H9 (cell line): Measurements from ENCODE around the gene TMBIM1. TPM values are rescaled to one million over a fixed set of nuclear protein-coding genes. Genes with fewer than 3 reads are reported as not detected.

Source experiments
- DNase-seq: peaks from one replicate; pipeline ENCODE4 v3.0.0-alpha.2; 2017
- H2AFZ ChIP-seq: one replicate; pipeline ENCODE4 v1.6.1; 2013; ENCODE audit warnings: mild to moderate bottlenecking, low read length, control low read depth, moderate library complexity
- H2AK5ac ChIP-seq: 2 replicates; pipeline ENCODE4 v1.6.1; 2013; ENCODE audit warnings: low read length, control low read depth, mixed read lengths; ENCODE audit not compliant: insufficient read length
- H2BK120ac ChIP-seq: one replicate; pipeline ENCODE4 v1.6.1; 2013; ENCODE audit warnings: low read depth, mild to moderate bottlenecking, low read length, control low read depth, inconsistent platforms; ENCODE audit not compliant: poor library complexity, severe bottlenecking
- H2BK12ac ChIP-seq: 2 replicates; pipeline ENCODE4 v1.6.1; 2013; ENCODE audit warnings: low read length, control low read depth, mixed read lengths, low read depth; ENCODE audit not compliant: insufficient read length
- H2BK15ac ChIP-seq: 2 replicates; pipeline ENCODE4 v1.6.1; 2013; ENCODE audit warnings: low read depth, low read length, control low read depth
- H2BK20ac ChIP-seq: one replicate; pipeline ENCODE4 v1.6.1; 2013; ENCODE audit warnings: low read depth, mild to moderate bottlenecking, low read length, control low read depth, inconsistent platforms; ENCODE audit not compliant: poor library complexity, severe bottlenecking
- H2BK5ac ChIP-seq: 2 replicates; pipeline ENCODE4 v1.6.1; 2013; ENCODE audit warnings: low read length, control low read depth, mixed read lengths; ENCODE audit not compliant: insufficient read length
- H3K14ac ChIP-seq: 2 replicates; pipeline ENCODE4 v1.6.1; 2013; ENCODE audit warnings: low read length, control low read depth; ENCODE audit not compliant: insufficient read depth
- H3K18ac ChIP-seq: 2 replicates; pipeline ENCODE4 v1.6.1; 2013; ENCODE audit warnings: low read depth, mild to moderate bottlenecking, mixed read lengths, low read length, control low read depth; ENCODE audit not compliant: insufficient read length
- H3K23ac ChIP-seq: 2 replicates; pipeline ENCODE4 v1.6.1; 2013; ENCODE audit warnings: low read length, control low read depth, mixed read lengths, low read depth; ENCODE audit not compliant: insufficient read length
- H3K23me2 ChIP-seq: 2 replicates; pipeline ENCODE4 v1.6.1; 2013; ENCODE audit warnings: low read depth, mild to moderate bottlenecking, mixed read lengths, low read length, control low read depth; ENCODE audit not compliant: insufficient read length, poor library complexity, severe bottlenecking
- H3K27ac ChIP-seq: 2 replicates; pipeline ENCODE4 v1.5.1; 2013; ENCODE audit warnings: low read length, control low read depth, mixed read lengths, low read depth; ENCODE audit not compliant: insufficient read length
- H3K27me3 ChIP-seq: 2 replicates; pipeline ENCODE4 v1.6.1; 2013; ENCODE audit warnings: low read length, control low read depth, inconsistent platforms; ENCODE audit not compliant: insufficient read depth
- H3K4ac ChIP-seq: 2 replicates; pipeline ENCODE4 v1.6.1; 2013; ENCODE audit warnings: low read depth, mild to moderate bottlenecking, control low read depth, inconsistent platforms, low read length, moderate library complexity
- H3K4me1 ChIP-seq: 2 replicates; pipeline ENCODE4 v1.6.1; 2013; ENCODE audit warnings: low read length, control low read depth, inconsistent platforms; ENCODE audit not compliant: insufficient read depth
- H3K4me2 ChIP-seq: 2 replicates; pipeline ENCODE4 v1.6.1; 2013; ENCODE audit warnings: low read length, control low read depth, mixed read lengths; ENCODE audit not compliant: insufficient read length, insufficient read depth
- H3K56ac ChIP-seq: 2 replicates; pipeline ENCODE4 v1.6.1; 2013; ENCODE audit warnings: low read depth, mild to moderate bottlenecking, mixed read lengths, low read length, control low read depth; ENCODE audit not compliant: insufficient read length
- H3K79me1 ChIP-seq: 2 replicates; pipeline ENCODE4 v1.6.1; 2013; ENCODE audit warnings: low read depth, mild to moderate bottlenecking, moderate library complexity, low read length, control low read depth, inconsistent platforms; ENCODE audit not compliant: insufficient read depth, poor library complexity, severe bottlenecking
- H3K79me2 ChIP-seq: 2 replicates; pipeline ENCODE4 v1.6.1; 2013; ENCODE audit warnings: low read length, control low read depth, inconsistent platforms; ENCODE audit not compliant: insufficient read depth
- H3K9ac ChIP-seq: 2 replicates; pipeline ENCODE4 v1.6.1; 2013; ENCODE audit warnings: low read length, control low read depth, mixed read lengths; ENCODE audit not compliant: insufficient read length; ENCODE audit errors: extremely low read depth
- H3K9me3 ChIP-seq: one replicate; pipeline ENCODE4 v1.6.1; 2013; ENCODE audit warnings: low read depth, low read length, inconsistent platforms; ENCODE audit not compliant: control insufficient read depth
- H3T11ph ChIP-seq: one replicate; pipeline ENCODE4 v1.6.1; 2013; ENCODE audit warnings: mild to moderate bottlenecking, low read length, control low read depth, inconsistent platforms
- H4K20me1 ChIP-seq: one replicate; pipeline ENCODE4 v1.6.1; 2013; ENCODE audit not compliant: control insufficient read depth, insufficient read length, insufficient read depth
- H4K5ac ChIP-seq: 2 replicates; pipeline ENCODE4 v1.6.1; 2013; ENCODE audit warnings: low read depth, mild to moderate bottlenecking, mixed read lengths, low read length, control low read depth; ENCODE audit not compliant: insufficient read length
- H4K8ac ChIP-seq: replicated peaks from 2 replicates; pipeline ENCODE4 v1.6.1; 2013; ENCODE audit warnings: low read length, control low read depth, mixed read lengths, low read depth; ENCODE audit not compliant: insufficient read length
- H4K91ac ChIP-seq: 2 replicates; pipeline ENCODE4 v1.6.1; 2013; ENCODE audit warnings: low read depth, mild to moderate bottlenecking, moderate library complexity, mixed read lengths, low read length, control low read depth; ENCODE audit not compliant: insufficient read length
- H3K27ac Mint-ChIP-seq, 3 experiments: 2 replicates in 2 of 3; 3 replicates in 1 of 3; pipeline ENCODE4 v1.8.0; 2020 to 2021; ENCODE audit warnings: mixed read lengths in 3 of 3, mild to moderate bottlenecking in 1 of 3, moderate library complexity in 1 of 3
- H3K27me3 Mint-ChIP-seq: 2 replicates; pipeline ENCODE4 v1.8.0; 2021; ENCODE audit warnings: low read depth, mild to moderate bottlenecking, moderate library complexity, mixed read lengths
- H3K36me3 Mint-ChIP-seq, 3 experiments: 2 replicates in 2 of 3; 3 replicates in 1 of 3; pipeline ENCODE4 v1.8.0; 2020 to 2021; ENCODE audit warnings: low read depth in 3 of 3, mixed read lengths in 3 of 3; ENCODE audit not compliant: insufficient read depth in 1 of 3
- H3K4me1 Mint-ChIP-seq, 2 experiments: 2 replicates each; pipeline ENCODE4 v1.8.0; 2020; ENCODE audit warnings: mixed read lengths in 2 of 2
- H3K4me3 Mint-ChIP-seq, 2 experiments: 2 replicates in 1 of 2; 3 replicates in 1 of 2; pipeline ENCODE4 v1.8.0; 2020 to 2021; ENCODE audit warnings: mild to moderate bottlenecking in 2 of 2, mixed read lengths in 2 of 2, moderate library complexity in 1 of 2
- H3K9me3 Mint-ChIP-seq, 2 experiments: 2 replicates in 1 of 2; 3 replicates in 1 of 2; pipeline ENCODE4 v1.8.0; 2020; ENCODE audit warnings: mild to moderate bottlenecking in 2 of 2, mixed read lengths in 2 of 2, moderate library complexity in 1 of 2
- CTCF ChIP-seq: fragments of 200-600 bp; sonication (generic); conservative IDR thresholded peaks from 3 replicates; pipeline ENCODE4 v1.8.0; 2021; ENCODE audit warnings: antibody characterized with exemption, mild to moderate bottlenecking
- whole genome bisulfite sequencing: extraction: QIAGEN DNeasy Blood & Tissue Kit; methylation state at CpG from one replicate; pipeline ENCODE4 v1.1.7; 2013; ENCODE audit warnings: missing lambda C conversion rate, low lambda C conversion rate, mixed read lengths; ENCODE audit not compliant: insufficient read length; ENCODE audit errors: extremely low coverage; 5-methylcytosine and 5-hydroxymethylcytosine counted together
- total RNA-seq: library from RNA; stranded (reverse); gene quantifications from 2 replicates; pipeline ENCODE4 v1.2.1, GENCODE V29; 2021

The TMBIM1 gene
- total RNA-seq, 1 experiment from 2014 or later: 17.4 TPM

DNA sequence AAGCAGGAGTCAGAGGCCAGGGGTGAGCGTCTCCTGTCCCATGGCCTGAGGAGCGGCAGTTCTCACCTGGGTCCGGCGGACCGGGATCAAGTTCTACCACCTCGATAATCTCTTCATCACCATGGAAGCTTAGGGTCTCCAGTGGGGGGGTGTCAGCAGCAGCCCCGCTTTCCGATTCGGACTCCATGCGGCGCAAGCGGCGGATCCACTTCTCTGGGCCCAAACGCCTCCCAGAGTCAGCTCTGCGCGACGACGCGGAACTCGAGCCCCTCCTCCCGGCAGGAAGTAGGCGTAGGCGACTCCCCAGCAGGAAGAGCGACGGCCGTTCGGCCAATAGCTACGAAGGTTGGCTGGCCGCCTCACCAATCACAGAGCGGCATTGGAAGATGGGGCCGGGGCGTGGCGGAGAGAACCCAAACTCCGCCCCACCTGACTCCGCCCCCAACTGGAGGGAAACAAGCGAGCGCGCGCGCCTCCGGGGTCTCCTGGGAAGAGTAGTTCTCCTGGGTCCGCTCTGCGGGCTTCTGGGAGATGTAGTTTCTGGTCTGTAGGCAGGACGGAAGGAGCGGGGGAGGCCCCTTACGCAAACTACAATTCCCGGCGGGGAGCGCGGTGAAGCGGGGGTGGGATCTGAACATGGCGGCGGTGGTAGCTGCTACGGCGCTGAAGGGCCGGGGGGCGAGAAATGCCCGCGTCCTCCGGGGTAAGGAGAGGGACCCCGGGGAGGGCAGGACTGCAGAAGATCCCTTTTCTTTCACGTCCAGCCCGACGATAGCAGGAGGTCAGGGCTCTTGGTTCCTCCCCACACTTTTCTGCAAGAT is 22.2 kb downstream of the TMBIM1 start, which contains the start of the genes AAMP and PNKD:
AAMP (minus strand) TSS at position 238 of the 821 bp plus-strand sequence; CDS start at position 187, 51 bp downstream.
PNKD (plus strand) TSS at position 620 of the 821 bp plus-strand sequence; CDS start at position 637, 17 bp downstream.
- Histone ChIP-seq H3K23ac (no peak within 1 kb of the TSS), H3K18ac (no peak within 1 kb of the TSS), H3K4ac (no peak within 1 kb of the TSS), H3K27ac (no peak within 1 kb of the TSS), H4K91ac (no peak within 1 kb of the TSS), H2BK20ac (no peak within 1 kb of the TSS), H3K4me2 (peak within 1 kb of the TSS; percentile 97), H3T11ph (no peak within 1 kb of the TSS), H3K79me2 (no peaks in the 10 kb centered on the region), H3K23me2 (peaks cover 9% of the 10 kb centered on the region), H3K79me1 (no peaks in the 10 kb centered on the region), H4K8ac (no peak within 1 kb of the TSS), H2AK5ac (no peak within 1 kb of the TSS), H3K56ac (no peak within 1 kb of the TSS), H3K14ac (peak within 1 kb of the TSS; percentile 71; the same call in 1 of the 2 replicates), H4K5ac (no peak within 1 kb of the TSS), H4K20me1 (no peaks in the 10 kb centered on the region), H2AFZ (no peak within 1 kb of the TSS), H2BK15ac (no peak within 1 kb of the TSS), H2BK12ac (no peak within 1 kb of the TSS), H3K4me1 (no peaks in the 10 kb centered on the region), H3K27me3 (no peaks in the 10 kb centered on the region), H3K9me3 (no peaks in the 10 kb centered on the region), H2BK120ac (no peak within 1 kb of the TSS), H3K9ac (peak within 1 kb of the TSS; percentile 73), H2BK5ac (no peak within 1 kb of the TSS)
- peak; percentile 99 for DNase-seq
- Mint-ChIP-seq H3K9me3 (no peaks in the 10 kb centered on the region), H3K27me3 (no peaks in the 10 kb centered on the region; the same call in 1 of the 2 replicates), H3K36me3 (peaks cover 20 to 48% (median 44%) of the 10 kb centered on the region in 3 experiments; a peak in 6 of 7 replicates), H3K4me3 (peak within 1 kb of the TSS; percentile 80 to 92), H3K4me1 (peaks cover 18 to 21% of the 10 kb centered on the region in 2 experiments), H3K27ac (peak within 1 kb of the TSS; percentile 77 to 88 (median 84))
- TF ChIP-seq CTCF: no peak
- no CpG with 5 or more reads among the region's 64 CpGs for WGBS
